T-helper 22 cell (primary cell): ENCODE measurements around the gene FILIP1L.

Source experiments
- DNase-seq: peaks from one replicate; pipeline ENCODE4 v3.0.0-alpha.2; 2020; ENCODE audit warnings: low read depth

FILIP1L gene

GRCh38 chr3:100042166-100042981 lies 71.9 kb downstream of the FILIP1L start:
- no peak for DNase-seq

- no peak for DNase-seq
Observed at GRCh38 chr3:100041328-100041749, 73.0 kb downstream of the FILIP1L start.

GRCh38 chr3:100040451-100041225 lies 73.7 kb downstream of the FILIP1L start:
- DNase-seq: no peak

GRCh38 chr3:100039075-100039474 lies 75.2 kb downstream of the FILIP1L start:
- DNase-seq: no peak

- no peak for DNase-seq
Observed at GRCh38 chr3:100033903-100034471, 80.3 kb downstream of the FILIP1L start.

GRCh38 chr3:100033184-100033583 lies 81.1 kb downstream of the FILIP1L start:
- no peak for DNase-seq

GRCh38 chr3:100032243-100032642 lies 82.1 kb downstream of the FILIP1L start:
- no peak for DNase-seq

GRCh38 chr3:100030914-100031425 lies 83.3 kb downstream of the FILIP1L start:
- no peak for DNase-seq

GRCh38 chr3:100030346-100030745 lies 84.0 kb downstream of the FILIP1L start:
- DNase-seq: no peak

- no peak for DNase-seq
Observed at GRCh38 chr3:100029689-100030088, 84.6 kb downstream of the FILIP1L start.

GRCh38 chr3:100029052-100029451 lies 85.2 kb downstream of the FILIP1L start:
- DNase-seq: no peak

- DNase-seq: no peak
Observed at GRCh38 chr3:100027321-100027720, 87.0 kb downstream of the FILIP1L start.

- DNase-seq: no peak
Observed at GRCh38 chr3:100024520-100025303, 89.6 kb downstream of the FILIP1L start.

GRCh38 chr3:100023595-100023994 lies 90.7 kb downstream of the FILIP1L start:
- no peak for DNase-seq

- no peak for DNase-seq
Observed at GRCh38 chr3:100023150-100023549, 91.2 kb downstream of the FILIP1L start.

GRCh38 chr3:100022506-100022905 lies 91.8 kb downstream of the FILIP1L start:
- no peak for DNase-seq

- DNase-seq: no peak
Observed at GRCh38 chr3:100020876-100021644, 93.2 kb downstream of the FILIP1L start.

- no peak for DNase-seq
Observed at GRCh38 chr3:100019719-100020118, 94.6 kb downstream of the FILIP1L start.

- no peak for DNase-seq
Observed at GRCh38 chr3:100018806-100019205, 95.5 kb downstream of the FILIP1L start.

- DNase-seq: no peak
Observed at GRCh38 chr3:100010087-100010417, 104.2 kb downstream of the FILIP1L start.
